Sigmoid colon (tissue), 4 donors: ENCODE measurements around the gene LENEP.

Source experiments
- CTCF ChIP-seq, 4 experiments: fragments of 450-650 bp in 3 of 4; fragments of 200-600 bp in 1 of 4; IDR thresholded peaks; one replicate each; pipeline ENCODE4 v1.5.1; 2016 to 2019; ENCODE audit warnings: antibody characterized with exemption in 4 of 4, mild to moderate bottlenecking in 3 of 4, moderate library complexity in 2 of 4
- EP300 ChIP-seq, 4 donors: sonication (generic); formaldehyde crosslinking; IDR thresholded peaks; one replicate each; pipeline ENCODE4 v1.6.1; 2017; ENCODE audit warnings: antibody characterized with exemption in 4 of 4
- POLR2AphosphoS5 ChIP-seq, 4 donors: sonication (generic); formaldehyde crosslinking; IDR thresholded peaks; one replicate each; pipeline ENCODE4 v1.6.1; 2017; ENCODE audit warnings: antibody characterized with exemption in 4 of 4

- TF ChIP-seq EP300 (IDR thresholded peaks at IDR 0.05) (no peak), CTCF (IDR thresholded peaks at IDR 0.05) (no peak), POLR2AphosphoS5 (IDR thresholded peaks at IDR 0.05) (peak in 2 of 4 donors; percentile 32 to 44)
These were observed 10.5 kb downstream of the LENEP start for GRCh38 chr1:155003766-155004351.
